Measurements from ENCODE around the gene FES. TPM values are rescaled to one million over a fixed set of nuclear protein-coding genes. Genes with fewer than 3 reads are reported as not detected.
"Not testable (repeated sequence)": the region's sequence is repeated elsewhere in the genome, so short reads cannot be mapped to it uniquely, and the experiment has no call there.

FES gene
- total RNA-seq, 1 donor from 2014 or later: 33.7 TPM

DNA sequence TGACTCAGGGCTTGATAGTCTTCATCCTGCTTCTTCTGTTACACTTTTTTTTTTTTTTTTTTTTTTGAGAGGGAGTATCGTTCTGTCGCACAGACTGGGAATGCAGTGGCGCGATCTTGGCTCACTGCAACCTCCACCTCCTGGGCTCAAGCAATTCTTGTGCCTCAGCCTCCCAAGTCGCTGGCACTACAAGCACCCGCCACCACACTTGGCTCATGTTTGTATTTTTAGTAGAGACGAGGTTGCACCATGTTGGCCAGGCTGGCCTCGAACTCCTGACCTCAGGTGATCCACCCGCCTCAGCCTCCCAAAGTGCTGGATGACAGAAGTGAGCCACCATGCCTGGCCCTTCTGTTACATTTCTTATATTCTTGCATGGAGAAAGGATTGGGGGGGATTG, 9.3 kb upstream of the FES start:
- Mint-ChIP-seq H3K4me3 (peak overlapping the region; percentile 95), H3K4me1 (peaks cover 48% of the 10 kb centered on the region), H3K36me3 (ENCODE audit: low read depth) (peaks cover 85% of the 10 kb centered on the region), H3K27ac (peak overlapping the region; percentile 78)
- H3K9me3 Mint-ChIP-seq, DNase-seq, H3K27me3 Mint-ChIP-seq: not testable (repeated sequence)
- intact Hi-C loops (cut with micrococcal nuclease): loop anchor here (5.0 kb wide), 2 partner anchors 57 to 228 kb away; partner anchors contain the start of gene HDDC3

- intact Hi-C loops (cut with micrococcal nuclease): no loop called here
- Mint-ChIP-seq H3K27ac (peak overlapping the region; percentile 78), H3K4me3 (peak overlapping the region; percentile 95), H3K9me3 (no peaks in the 10 kb centered on the region), H3K36me3 (ENCODE audit: low read depth) (peaks cover 83% of the 10 kb centered on the region), H3K27me3 (no peaks in the 10 kb centered on the region), H3K4me1 (peaks cover 42% of the 10 kb centered on the region)
- no peak for DNase-seq
Measured at GRCh38 chr15:90875549-90875981, 8.7 kb upstream of the FES start.

- H3K36me3 Mint-ChIP-seq (ENCODE audit: low read depth): peaks cover 79% of the 10 kb centered on the region
Measured at GRCh38 chr15:90876046-90876445, 8.3 kb upstream of the FES start.

GRCh38 chr15:90876512-90877170, 7.7 kb upstream of the FES start:
- Mint-ChIP-seq H3K36me3 (ENCODE audit: low read depth) (peaks cover 83% of the 10 kb centered on the region), H3K27ac (peak overlapping the region; percentile 86), H3K4me3 (peak overlapping the region; percentile 67), H3K4me1 (peaks cover 43% of the 10 kb centered on the region), H3K9me3 (no peaks in the 10 kb centered on the region), H3K27me3 (no peaks in the 10 kb centered on the region)
- intact Hi-C loops (cut with micrococcal nuclease): no loop called here
- no peak for DNase-seq

More at GRCh38 chr15:90876046-90876445, 8.3 kb upstream of the FES start:
- H3K27ac Mint-ChIP-seq: peak overlapping the region; percentile 86
- no peaks in the 10 kb centered on the region for H3K27me3 Mint-ChIP-seq
- intact Hi-C loops (cut with micrococcal nuclease): no loop called here
- H3K4me3 Mint-ChIP-seq: peak overlapping the region; percentile 95
- no peak for DNase-seq
- H3K9me3 Mint-ChIP-seq: no peaks in the 10 kb centered on the region
- peaks cover 41% of the 10 kb centered on the region for H3K4me1 Mint-ChIP-seq

DNA sequence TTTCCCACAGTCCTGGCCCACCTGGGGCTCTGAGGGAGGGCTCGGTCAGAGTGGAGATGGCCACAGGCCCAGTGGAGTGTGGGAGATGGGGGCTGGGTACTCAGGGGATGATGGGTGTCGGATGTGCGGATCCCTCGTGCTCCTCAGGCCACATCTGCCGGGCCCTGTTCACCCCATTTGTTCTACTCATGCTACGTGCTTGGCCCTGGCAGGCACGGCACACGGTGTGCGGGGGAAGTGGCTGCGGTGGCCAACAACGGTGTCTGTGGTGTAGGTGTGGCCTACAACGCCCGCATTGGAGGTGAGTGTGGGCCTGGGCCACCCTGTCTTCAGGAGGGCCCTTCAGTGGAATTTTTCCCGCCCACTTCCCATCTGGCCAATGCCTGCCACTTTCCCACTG, 7.0 kb upstream of the FES start:
- Mint-ChIP-seq H3K36me3 (ENCODE audit: low read depth) (peaks cover 84% of the 10 kb centered on the region), H3K27ac (peak overlapping the region; percentile 86)

GRCh38 chr15:90877996-90878395, 6.3 kb upstream of the FES start:
- intact Hi-C loops (cut with micrococcal nuclease): no loop called here
- Mint-ChIP-seq H3K27ac (peak overlapping the region; percentile 86), H3K4me3 (peak overlapping the region; percentile 51), H3K4me1 (peaks cover 46% of the 10 kb centered on the region), H3K9me3 (no peaks in the 10 kb centered on the region), H3K36me3 (ENCODE audit: low read depth) (peaks cover 84% of the 10 kb centered on the region), H3K27me3 (no peaks in the 10 kb centered on the region)
- no peak for DNase-seq

More for the DNA sequence above, 7.0 kb upstream of the FES start:
- intact Hi-C loops (cut with micrococcal nuclease): no loop called here
- peaks cover 44% of the 10 kb centered on the region for H3K4me1 Mint-ChIP-seq
- H3K4me3 Mint-ChIP-seq: peak overlapping the region; percentile 51
- no peak for DNase-seq
- no peaks in the 10 kb centered on the region for H3K9me3 Mint-ChIP-seq
- no peaks in the 10 kb centered on the region for H3K27me3 Mint-ChIP-seq

DNA sequence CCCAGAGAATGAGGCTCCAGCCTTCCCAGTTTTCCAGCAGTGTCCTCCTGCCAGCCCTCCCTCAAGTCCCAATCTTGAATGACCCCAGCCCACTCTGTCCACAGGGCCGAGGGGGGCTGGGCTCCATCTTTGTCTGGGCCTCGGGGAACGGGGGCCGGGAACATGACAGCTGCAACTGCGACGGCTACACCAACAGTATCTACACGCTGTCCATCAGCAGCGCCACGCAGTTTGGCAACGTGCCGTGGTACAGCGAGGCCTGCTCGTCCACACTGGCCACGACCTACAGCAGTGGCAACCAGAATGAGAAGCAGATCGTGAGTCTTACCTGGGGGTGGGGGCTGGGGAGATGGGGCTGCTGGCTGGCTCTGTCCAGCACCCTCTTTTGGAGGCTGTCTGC, 5.6 kb upstream of the FES start:
- H3K27ac Mint-ChIP-seq: peak overlapping the region; percentile 60
- H3K4me1 Mint-ChIP-seq: peaks cover 52% of the 10 kb centered on the region
- intact Hi-C loops (cut with micrococcal nuclease): no loop called here
- H3K36me3 Mint-ChIP-seq (ENCODE audit: low read depth): peaks cover 81% of the 10 kb centered on the region
- H3K27me3 Mint-ChIP-seq: no peaks in the 10 kb centered on the region
- no peak overlapping the region for H3K4me3 Mint-ChIP-seq
- no peaks in the 10 kb centered on the region for H3K9me3 Mint-ChIP-seq
- no peak for DNase-seq

GRCh38 chr15:90879730-90880366, 4.5 kb upstream of the FES start:
- DNase-seq: no peak
- Mint-ChIP-seq H3K27ac (peak overlapping the region; percentile 62), H3K4me1 (peaks cover 47% of the 10 kb centered on the region), H3K4me3 (no peak overlapping the region), H3K27me3 (no peaks in the 10 kb centered on the region), H3K36me3 (ENCODE audit: low read depth) (peaks cover 71% of the 10 kb centered on the region), H3K9me3 (no peaks in the 10 kb centered on the region)
- intact Hi-C loops (cut with micrococcal nuclease): no loop called here

DNA sequence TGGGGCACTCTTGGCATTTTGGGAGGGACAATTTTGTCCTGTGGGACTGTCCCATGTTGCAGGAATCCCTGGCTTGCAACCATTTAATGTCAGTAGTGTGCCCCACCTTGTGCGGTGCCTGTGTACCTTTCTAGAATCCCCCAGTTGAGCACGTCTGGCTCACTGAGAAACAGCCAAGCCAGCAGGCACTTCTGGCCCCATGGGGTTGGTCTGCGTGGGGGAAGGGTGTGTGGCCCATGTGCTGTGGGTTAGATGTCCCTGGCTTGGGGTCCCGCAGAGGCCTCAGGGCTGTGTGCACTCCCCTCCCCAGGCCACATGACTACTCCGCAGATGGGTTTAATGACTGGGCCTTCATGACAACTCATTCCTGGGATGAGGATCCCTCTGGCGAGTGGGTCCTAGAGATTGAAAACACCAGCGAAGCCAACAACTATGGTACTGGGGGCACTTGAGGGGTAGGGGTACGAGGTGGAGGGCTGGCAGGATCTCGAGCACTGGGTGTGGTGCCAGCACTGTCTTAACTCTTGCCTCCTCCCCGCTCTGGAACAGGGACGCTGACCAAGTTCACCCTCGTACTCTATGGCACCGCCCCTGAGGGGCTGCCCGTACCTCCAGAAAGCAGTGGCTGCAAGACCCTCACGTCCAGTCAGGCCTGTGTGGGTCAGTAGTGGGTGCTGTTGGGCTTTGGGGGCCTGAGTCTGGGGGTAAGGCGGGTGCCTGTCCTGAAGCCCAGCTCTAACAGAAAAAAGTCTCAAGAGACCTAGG, 3.7 kb upstream of the FES start:
- Mint-ChIP-seq H3K4me1 (peaks cover 50% of the 10 kb centered on the region), H3K36me3 (ENCODE audit: low read depth) (peaks cover 66% of the 10 kb centered on the region)
- intact Hi-C loops (cut with micrococcal nuclease): no loop called here

GRCh38 chr15:90881181-90881977, 2.9 kb upstream of the FES start:
- Mint-ChIP-seq H3K36me3 (ENCODE audit: low read depth) (peaks cover 63% of the 10 kb centered on the region), H3K27me3 (no peaks in the 10 kb centered on the region), H3K4me3 (no peak overlapping the region), H3K27ac (peak overlapping the region; percentile 41), H3K4me1 (peaks cover 54% of the 10 kb centered on the region), H3K9me3 (no peaks in the 10 kb centered on the region)
- intact Hi-C loops (cut with micrococcal nuclease): no loop called here
- DNase-seq: no peak

More for the DNA sequence above, 3.7 kb upstream of the FES start:
- no peak for DNase-seq
- Mint-ChIP-seq H3K9me3 (no peaks in the 10 kb centered on the region), H3K27ac (peak overlapping the region; percentile 15), H3K4me3 (no peak overlapping the region), H3K27me3 (no peaks in the 10 kb centered on the region)

DNA sequence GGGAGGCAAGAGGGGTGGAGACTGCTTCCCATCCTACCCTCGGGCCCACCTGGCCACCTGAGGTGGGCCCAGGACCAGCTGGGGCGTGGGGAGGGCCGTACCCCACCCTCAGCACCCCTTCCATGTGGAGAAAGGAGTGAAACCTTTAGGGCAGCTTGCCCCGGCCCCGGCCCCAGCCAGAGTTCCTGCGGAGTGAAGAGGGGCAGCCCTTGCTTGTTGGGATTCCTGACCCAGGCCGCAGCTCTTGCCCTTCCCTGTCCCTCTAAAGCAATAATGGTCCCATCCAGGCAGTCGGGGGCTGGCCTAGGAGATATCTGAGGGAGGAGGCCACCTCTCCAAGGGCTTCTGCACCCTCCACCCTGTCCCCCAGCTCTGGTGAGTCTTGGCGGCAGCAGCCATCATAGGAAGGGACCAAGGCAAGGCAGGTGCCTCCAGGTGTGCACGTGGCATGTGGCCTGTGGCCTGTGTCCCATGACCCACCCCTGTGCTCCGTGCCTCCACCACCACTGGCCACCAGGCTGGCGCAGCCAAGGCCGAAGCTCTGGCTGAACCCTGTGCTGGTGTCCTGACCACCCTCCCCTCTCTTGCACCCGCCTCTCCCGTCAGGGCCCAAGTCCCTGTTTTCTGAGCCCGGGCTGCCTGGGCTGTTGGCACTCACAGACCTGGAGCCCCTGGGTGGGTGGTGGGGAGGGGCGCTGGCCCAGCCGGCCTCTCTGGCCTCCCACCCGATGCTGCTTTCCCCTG, 2.2 kb upstream of the FES start:
- Mint-ChIP-seq H3K4me1 (peaks cover 47% of the 10 kb centered on the region), H3K27me3 (no peaks in the 10 kb centered on the region), H3K9me3 (no peaks in the 10 kb centered on the region), H3K36me3 (ENCODE audit: low read depth) (peaks cover 57% of the 10 kb centered on the region), H3K27ac (peak overlapping the region; percentile 58), H3K4me3 (no peak overlapping the region)
- no peak for DNase-seq
- intact Hi-C loops (cut with micrococcal nuclease): no loop called here

- DNase-seq: no peak
- H3K36me3 Mint-ChIP-seq (ENCODE audit: low read depth): peaks cover 54% of the 10 kb centered on the region
Measured at GRCh38 chr15:90882781-90883525, 1.4 kb upstream of the FES start.

More at GRCh38 chr15:90882781-90883525, 1.4 kb upstream of the FES start:
- H3K27me3 Mint-ChIP-seq: no peaks in the 10 kb centered on the region
- H3K27ac Mint-ChIP-seq: peak overlapping the region; percentile 76
- intact Hi-C loops (cut with micrococcal nuclease): loop anchor here (1.0 kb wide), 1 partner anchor 10 kb away; no protein-coding TSS in a partner anchor
- no peaks in the 10 kb centered on the region for H3K9me3 Mint-ChIP-seq
- H3K4me1 Mint-ChIP-seq: peaks cover 44% of the 10 kb centered on the region
- peak overlapping the region; percentile 51 for H3K4me3 Mint-ChIP-seq

Measured in activated CD4-positive, alpha-beta T cell treated with anti-CD3 and anti-CD28 coated beads, Interleukin-2, amount 10 ng/mL, durations not matched to agents 24 days and 14 days (primary cell).